NCI-H1436 (cell line): ENCODE data around the gene SUSD6.
"Not testable (repeated sequence)": the region's sequence is repeated elsewhere in the genome, so short reads cannot be mapped to it uniquely, and the experiment has no call there.

Experiments
- DNase-seq: peaks from one replicate; lab custom pipeline; 2025; lab: John Stamatoyannopoulos, UW

The SUSD6 gene

DNA sequence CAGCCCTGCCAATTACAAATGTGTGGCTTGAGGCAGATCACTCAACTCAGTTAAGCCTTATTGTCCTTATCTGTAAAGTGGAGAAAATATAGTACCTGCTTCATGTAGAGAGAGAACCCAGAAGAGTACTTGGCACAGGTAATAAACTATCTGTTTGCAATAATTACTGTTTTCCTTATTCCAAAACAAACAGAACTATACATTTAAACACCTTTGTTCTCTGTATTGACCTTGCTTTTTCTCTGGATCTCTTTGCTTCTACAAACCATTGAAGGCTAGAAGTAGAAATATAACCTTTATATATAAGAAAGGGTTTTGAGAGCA lies 84.8 kb downstream of the SUSD6 start:
- no peak for DNase-seq

DNA sequence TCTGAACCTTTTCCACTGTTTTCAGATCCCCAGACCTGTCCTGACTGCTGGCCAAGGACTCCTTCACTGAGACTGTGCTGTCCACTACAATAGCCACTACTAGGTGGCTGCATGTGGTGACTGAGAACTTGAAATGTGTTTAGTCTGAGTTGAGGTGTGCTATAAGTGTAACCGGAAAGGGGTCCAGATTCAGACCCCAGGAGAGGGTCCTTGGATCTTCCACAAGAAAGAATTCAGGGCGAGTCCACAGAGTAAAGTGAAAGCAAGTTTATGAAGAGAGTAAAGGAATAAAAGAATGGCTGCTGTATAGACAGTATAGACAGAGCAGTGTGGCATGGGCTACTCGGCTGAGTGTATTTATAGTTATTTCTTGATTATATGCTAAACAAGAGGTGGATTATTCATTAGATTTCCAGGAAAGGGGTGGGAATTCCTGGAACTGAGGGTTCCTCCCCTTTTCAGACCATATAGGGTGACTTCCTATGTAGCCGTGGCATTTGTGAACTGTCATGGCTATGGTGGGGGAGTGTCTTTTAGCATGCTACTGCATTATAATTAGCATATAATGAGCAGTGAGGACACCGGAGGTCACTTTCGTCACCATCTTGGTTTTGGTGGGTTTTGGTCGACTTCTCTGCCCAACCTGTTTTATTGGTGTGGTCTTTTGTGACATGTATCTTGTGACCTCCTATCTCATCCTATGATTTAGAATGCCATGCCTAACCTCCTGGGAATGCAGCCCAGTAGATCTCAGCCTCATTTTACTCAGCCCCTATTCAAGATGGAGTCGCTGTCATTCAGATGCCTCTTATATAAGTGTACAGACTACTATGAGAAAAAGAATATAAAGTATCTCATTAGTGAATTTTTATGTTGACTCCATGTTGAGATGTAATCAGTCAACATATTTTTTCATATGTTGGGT lies 85.5 kb downstream of the SUSD6 start:
- no peak for DNase-seq

DNA sequence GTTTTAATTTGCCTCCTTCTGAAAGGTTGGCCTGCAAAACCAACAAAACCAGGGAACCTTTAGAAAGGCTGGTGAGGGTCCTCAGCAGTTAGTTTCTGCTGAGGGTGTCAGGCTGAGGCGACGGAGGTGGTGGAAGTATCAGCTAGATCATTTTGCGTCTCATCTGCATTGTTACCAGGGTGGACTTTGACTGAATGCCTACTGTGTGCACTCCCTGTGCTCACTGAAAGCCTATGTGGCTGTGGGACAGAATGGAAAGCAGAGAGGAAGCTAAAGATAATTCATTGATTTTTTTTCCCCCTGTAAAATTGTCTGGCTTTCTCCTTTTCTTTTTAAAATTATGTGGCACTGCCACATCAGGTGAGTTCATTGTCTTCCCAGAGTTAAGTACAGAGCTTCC lies 87.2 kb downstream of the SUSD6 start:
- no peak for DNase-seq

GRCh38 chr14:69699243-69699642 lies 87.8 kb downstream of the SUSD6 start:
- DNase-seq, result not testable (repeated sequence)

DNA sequence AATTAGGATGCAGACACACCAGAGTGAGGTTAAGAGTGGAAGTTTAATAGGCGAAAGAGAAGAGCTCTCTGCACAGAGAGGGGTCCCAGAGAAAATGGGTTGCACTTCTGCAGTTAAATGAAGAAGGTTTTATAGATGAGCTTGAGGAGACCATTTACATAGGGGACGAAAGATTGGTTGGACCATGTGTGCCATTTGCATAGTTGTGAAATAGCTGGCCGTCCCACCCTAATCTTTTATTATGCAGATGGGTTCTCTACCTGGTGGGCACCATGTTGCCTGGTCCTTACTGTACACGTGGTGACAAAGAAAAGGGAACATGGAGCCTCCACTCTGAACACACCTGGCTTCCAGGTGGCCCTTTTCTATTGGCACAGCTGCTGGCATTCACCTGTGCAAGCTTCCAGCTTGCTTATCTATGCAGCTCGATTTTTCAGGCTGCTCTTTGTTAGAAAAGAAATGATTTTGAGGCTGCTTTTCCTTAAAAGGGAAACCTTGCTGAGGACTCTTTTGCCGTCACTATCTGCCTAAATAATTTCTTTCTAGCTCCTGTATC lies 88.4 kb downstream of the SUSD6 start:
- DNase-seq, result no peak

GRCh38 chr14:69700575-69700974 lies 89.2 kb downstream of the SUSD6 start:
- DNase-seq, result no peak

- no peak for DNase-seq
These were observed 89.9 kb downstream of the SUSD6 start for GRCh38 chr14:69701291-69701690.

DNA sequence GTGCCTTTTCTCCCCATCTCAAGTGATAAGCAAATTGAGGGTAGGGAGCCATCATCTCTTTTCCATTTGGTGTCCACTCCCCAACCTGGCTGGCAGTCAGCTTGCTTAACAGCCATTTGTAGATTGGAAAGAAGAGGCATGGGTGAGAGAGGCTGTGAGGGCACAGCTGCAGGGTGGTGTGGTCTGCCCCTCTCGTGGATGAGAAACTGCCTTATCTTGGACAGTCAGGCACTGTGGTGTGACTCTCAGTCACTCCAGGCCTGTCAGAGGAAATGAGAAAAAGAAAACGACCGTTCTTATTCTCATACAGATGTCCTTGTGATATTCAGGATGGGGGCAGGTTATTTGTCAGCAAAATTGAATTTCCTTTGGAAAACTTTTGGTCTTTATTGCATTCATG lies 90.5 kb downstream of the SUSD6 start:
- no peak for DNase-seq

- DNase-seq, result no peak
These were observed 91.9 kb downstream of the SUSD6 start for GRCh38 chr14:69703047-69704039.

DNA sequence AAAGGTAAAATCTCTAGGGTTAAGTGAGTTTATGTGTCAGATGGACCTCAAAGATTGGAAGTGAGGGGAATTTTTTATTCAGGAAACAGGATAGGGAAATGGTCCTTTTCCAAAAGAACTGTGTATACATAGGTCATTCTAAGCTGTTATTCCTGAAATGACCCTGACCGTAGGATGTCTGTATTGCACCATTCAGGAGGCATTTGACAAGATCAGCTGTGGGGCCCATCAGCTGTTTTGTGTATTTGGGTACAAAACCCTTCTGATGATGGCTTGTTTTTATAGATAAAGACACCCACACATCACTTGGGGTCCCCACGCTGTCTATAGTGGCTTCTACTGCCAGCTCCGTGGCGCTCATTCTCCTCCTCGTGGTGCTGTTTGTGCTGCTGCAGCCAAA lies 92.9 kb downstream of the SUSD6 start:
- DNase-seq, result no peak

GRCh38 chr14:69705706-69706105 lies 94.3 kb downstream of the SUSD6 start:
- DNase-seq, result no peak

DNA sequence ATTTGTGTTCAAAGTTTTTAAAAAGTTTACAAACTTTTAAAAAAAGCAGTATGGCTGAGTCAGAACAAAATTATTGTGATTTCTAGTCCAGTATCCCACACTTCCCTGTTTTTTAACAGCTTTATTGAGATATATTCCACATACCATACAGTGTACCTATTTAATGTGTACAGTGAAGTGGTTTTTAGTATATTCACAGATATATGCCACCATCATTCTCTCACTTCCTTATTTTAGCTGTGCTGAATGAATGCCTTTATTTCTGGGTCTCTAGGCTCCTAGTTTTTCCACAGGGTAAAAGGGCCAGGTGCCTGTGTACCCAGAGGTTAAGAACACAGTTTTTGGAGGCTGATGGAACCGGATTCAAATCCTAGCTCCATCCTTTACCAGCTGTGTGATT lies 96.7 kb downstream of the SUSD6 start:
- DNase-seq, result no peak

- peak; percentile 53 for DNase-seq
These were observed 97.5 kb downstream of the SUSD6 start for GRCh38 chr14:69708586-69709560.

DNA sequence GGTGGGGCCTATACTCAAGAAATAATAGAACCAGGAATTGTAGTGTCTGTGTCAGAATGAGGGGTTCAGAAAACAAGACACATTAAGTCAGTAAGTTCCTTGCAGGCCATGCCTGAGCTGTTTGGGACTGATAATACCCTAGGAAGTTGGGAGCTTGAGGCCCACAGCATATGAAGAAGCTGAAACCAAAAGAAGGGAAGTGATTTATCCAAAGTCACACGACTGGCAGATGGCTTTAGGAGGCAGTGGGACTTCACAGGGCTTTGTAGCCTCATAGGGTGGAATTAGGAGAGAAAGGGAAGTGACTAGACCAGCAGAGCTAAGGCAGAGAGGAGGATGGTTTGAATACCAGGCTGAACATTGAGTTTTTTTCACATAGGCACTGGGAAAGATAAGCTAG lies 99.0 kb downstream of the SUSD6 start:
- no peak for DNase-seq

DNA sequence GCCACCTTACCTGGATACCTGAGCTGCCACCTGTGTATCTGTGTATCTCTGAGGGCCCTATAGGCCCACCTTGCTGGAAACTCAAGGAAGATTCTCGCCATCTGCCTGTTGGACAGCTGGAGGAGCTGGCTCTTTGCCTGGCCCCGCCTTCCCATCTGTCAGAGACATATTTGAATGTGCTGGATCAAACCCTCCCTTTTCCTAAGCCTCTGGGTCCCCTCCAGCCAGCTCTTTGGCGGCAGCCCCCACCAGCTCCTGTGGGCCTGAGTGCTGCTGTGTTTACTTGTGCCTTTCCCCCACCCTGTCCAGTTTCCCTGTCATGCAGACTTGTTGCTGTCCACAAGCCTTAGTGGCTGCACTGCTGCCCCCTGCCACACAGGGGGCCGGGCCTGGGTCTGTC lies 99.7 kb downstream of the SUSD6 start:
- DNase-seq, result peak; percentile 40

DNA sequence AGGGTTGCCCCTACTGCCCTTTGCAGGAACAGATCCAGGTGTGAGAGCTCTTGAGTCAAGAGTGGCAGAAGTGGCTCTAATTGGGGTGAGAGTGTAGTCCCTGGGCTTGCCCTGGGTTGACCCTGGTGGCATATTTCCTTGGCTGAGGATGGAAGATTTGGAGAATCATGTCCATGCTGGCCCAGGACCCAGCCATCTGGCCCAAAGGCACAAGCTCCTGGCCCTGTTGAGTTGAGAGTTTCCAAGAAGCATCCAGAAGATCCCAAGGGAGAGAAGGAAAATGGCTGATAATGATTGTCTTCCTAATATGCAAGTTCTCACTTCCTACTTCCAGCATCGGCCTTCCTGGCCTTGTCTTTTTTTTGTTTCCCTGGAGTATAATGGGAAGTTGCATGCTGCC lies 100.1 kb downstream of the SUSD6 start:
- no peak for DNase-seq

- DNase-seq, result no peak
These were observed 100.6 kb downstream of the SUSD6 start for GRCh38 chr14:69711881-69712560.

- DNase-seq, result peak; percentile 50
These were observed 101.2 kb downstream of the SUSD6 start for GRCh38 chr14:69712599-69713088.

DNA sequence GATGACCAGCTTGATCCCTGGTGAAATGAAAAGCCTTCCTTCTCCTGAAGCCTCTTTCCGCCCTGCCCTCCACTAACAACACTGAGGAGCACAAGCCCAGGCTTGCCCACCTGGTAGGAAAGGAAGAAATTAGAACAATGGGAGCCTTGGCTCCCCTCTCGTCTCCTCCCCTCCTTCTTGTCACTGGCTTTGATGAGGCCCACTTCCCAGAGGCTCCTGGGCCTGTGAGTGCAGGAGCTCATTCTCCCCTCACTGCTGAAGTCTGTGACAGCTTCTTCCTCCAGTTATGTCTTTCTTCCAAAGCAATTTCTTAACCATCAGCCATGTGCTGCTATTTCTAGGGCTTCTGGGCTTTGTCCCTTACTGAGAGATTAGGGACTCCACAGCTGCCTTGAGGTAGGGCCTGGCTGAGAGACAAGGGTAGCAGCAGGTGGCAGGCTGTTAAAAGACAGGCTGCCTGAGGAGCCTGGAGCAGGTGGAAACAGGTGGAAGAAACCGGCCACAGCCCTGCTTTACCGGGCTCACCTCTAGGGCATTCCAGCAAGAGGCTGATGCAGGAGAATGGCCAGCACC lies 101.9 kb downstream of the SUSD6 start:
- DNase-seq, result peak; percentile 83

DNA sequence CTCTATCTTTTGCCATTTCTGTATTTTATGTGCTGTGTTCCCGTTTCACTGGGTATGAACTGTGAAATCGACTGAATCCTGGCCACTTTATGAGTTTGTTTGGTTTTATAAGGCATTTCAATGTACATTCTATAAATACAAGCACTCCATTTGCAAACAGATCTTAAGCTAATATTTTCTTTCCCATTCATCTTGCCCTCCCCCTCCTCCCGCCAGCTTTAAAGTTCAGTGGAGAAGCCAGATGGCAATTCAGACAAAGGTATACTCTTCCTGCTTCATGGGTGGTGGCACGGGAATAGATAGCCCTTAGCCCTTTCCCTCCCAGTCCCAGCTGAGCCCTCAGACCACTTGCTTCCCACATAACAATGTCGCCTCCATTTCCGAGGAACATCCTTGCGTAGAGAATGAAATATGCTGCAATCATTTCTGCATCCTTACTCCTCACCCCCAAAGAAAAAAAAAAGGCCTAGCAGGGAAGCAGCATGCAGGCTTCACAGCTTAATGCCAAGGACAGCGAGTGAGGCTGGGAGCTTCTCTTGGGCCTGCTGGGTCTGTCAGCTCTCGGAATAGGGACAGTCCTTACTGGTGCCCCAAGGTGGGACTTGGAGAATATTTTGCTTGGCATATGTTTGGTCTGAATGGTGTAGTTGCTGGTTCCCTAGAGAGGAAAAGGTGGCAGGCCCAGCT lies 102.7 kb downstream of the SUSD6 start:
- no peak for DNase-seq
